Measurements from ENCODE around the gene IRGC.

Gene IRGC

GRCh38 chr19:43673637-43674036, 42.2 kb upstream of the IRGC start:
- no peak for TF ChIP-seq CTCF (IDR thresholded peaks at IDR 0.05)
- Histone ChIP-seq H3K36me3 (no peaks in the 10 kb centered on the region), H3K4me1 (ENCODE audit: control insufficient read depth in 1 of 2, insufficient read depth in 1 of 2, low read depth in 1 of 2, low read length in 1 of 2) (peaks cover 67 to 69% of the 10 kb centered on the region in 2 experiments), H3K9me3 (no peaks in the 10 kb centered on the region), H3K4me3 (ENCODE audit: low read depth in 1 of 2, low read length in 1 of 2) (peak overlapping the region; percentile 46 to 48), H3K27me3 (no peaks in the 10 kb centered on the region), H3K27ac (peak overlapping the region; percentile 99)

GRCh38 chr19:43674183-43674582, 41.7 kb upstream of the IRGC start:
- Histone ChIP-seq H3K36me3 (no peaks in the 10 kb centered on the region), H3K27ac (peak overlapping the region; percentile 99), H3K4me1 (ENCODE audit: control insufficient read depth in 1 of 2, insufficient read depth in 1 of 2, low read depth in 1 of 2, low read length in 1 of 2) (peaks cover 67 to 69% of the 10 kb centered on the region in 2 experiments), H3K9me3 (no peaks in the 10 kb centered on the region), H3K27me3 (no peaks in the 10 kb centered on the region), H3K4me3 (ENCODE audit: low read depth in 1 of 2, low read length in 1 of 2) (peak overlapping the region; percentile 46 to 48)
- TF ChIP-seq CTCF (IDR thresholded peaks at IDR 0.05) = no peak

GRCh38 chr19:43674596-43674995, 41.3 kb upstream of the IRGC start:
- Histone ChIP-seq H3K27ac (peak overlapping the region; percentile 99), H3K9me3 (no peaks in the 10 kb centered on the region), H3K27me3 (no peaks in the 10 kb centered on the region), H3K36me3 (no peaks in the 10 kb centered on the region), H3K4me3 (ENCODE audit: low read depth in 1 of 2, low read length in 1 of 2) (peak overlapping the region; percentile 46 to 48), H3K4me1 (ENCODE audit: control insufficient read depth in 1 of 2, insufficient read depth in 1 of 2, low read depth in 1 of 2, low read length in 1 of 2) (peaks cover 67 to 69% of the 10 kb centered on the region in 2 experiments)
- no peak for TF ChIP-seq CTCF (IDR thresholded peaks at IDR 0.05)

- TF ChIP-seq CTCF (IDR thresholded peaks at IDR 0.05) = no peak
- H3K27me3 ChIP-seq = no peaks in the 10 kb centered on the region
- peak overlapping the region; percentile 99 for H3K27ac ChIP-seq
- H3K4me1 ChIP-seq (ENCODE audit: control insufficient read depth in 1 of 2, insufficient read depth in 1 of 2, low read depth in 1 of 2, low read length in 1 of 2) = peaks cover 63% of the 10 kb centered on the region in 2 experiments
- H3K36me3 ChIP-seq = no peaks in the 10 kb centered on the region
- no peaks in the 10 kb centered on the region for H3K9me3 ChIP-seq
- H3K4me3 ChIP-seq (ENCODE audit: low read depth in 1 of 2, low read length in 1 of 2) = peak overlapping the region; percentile 46 to 48
These were observed 40.5 kb upstream of the IRGC start for GRCh38 chr19:43675269-43675879.

- Histone ChIP-seq H3K4me1 (ENCODE audit: control insufficient read depth in 1 of 2, insufficient read depth in 1 of 2, low read depth in 1 of 2, low read length in 1 of 2) (peaks cover 58% of the 10 kb centered on the region in 2 experiments), H3K36me3 (no peaks in the 10 kb centered on the region)
These were observed 40.0 kb upstream of the IRGC start for GRCh38 chr19:43675906-43676305.

More at GRCh38 chr19:43675906-43676305, 40.0 kb upstream of the IRGC start:
- Histone ChIP-seq H3K9me3 (no peaks in the 10 kb centered on the region), H3K27ac (peak overlapping the region; percentile 99), H3K4me3 (ENCODE audit: low read depth in 1 of 2, low read length in 1 of 2) (peak overlapping the region; percentile 46 to 48), H3K27me3 (no peaks in the 10 kb centered on the region)
- no peak for TF ChIP-seq CTCF (IDR thresholded peaks at IDR 0.05)

All from neutrophil (primary cell).